OCI-LY1 (cell line): ENCODE data around the gene GHRL.

Source experiments
- H2AFZ ChIP-seq: fragments of 200-600 bp; sonication (generic), shearing (Covaris generic); 2 replicates; pipeline ENCODE4 v1.6.0; 2014; ENCODE audit warnings: antibody characterized with exemption, mild to moderate bottlenecking, low read length
- H3F3A ChIP-seq: fragments of 200-600 bp; sonication (generic), shearing (Covaris generic); 2 replicates; pipeline ENCODE4 v1.6.0; 2014; ENCODE audit warnings: mild to moderate bottlenecking, antibody characterized with exemption, low read length, moderate library complexity; ENCODE audit not compliant: insufficient read depth
- H3K27ac ChIP-seq: fragments of 200-600 bp; sonication (generic); 2 replicates; pipeline ENCODE4 v1.5.1; 2014; ENCODE audit warnings: low read length, mixed run types, mild to moderate bottlenecking, low read depth; ENCODE audit not compliant: poor library complexity, severe bottlenecking
- H3K27me3 ChIP-seq: fragments of 200-600 bp; sonication (generic); 2 replicates; pipeline ENCODE4 v1.6.0; 2014; ENCODE audit warnings: antibody characterized with exemption, mild to moderate bottlenecking, low read length, moderate library complexity; ENCODE audit not compliant: insufficient read depth
- H3K36me3 ChIP-seq: fragments of 200-600 bp; sonication (generic); 2 replicates; pipeline ENCODE4 v1.6.1; 2014; ENCODE audit warnings: mild to moderate bottlenecking, antibody characterized with exemption, low read length, moderate library complexity, mixed read lengths; ENCODE audit not compliant: insufficient read depth
- H3K4me1 ChIP-seq: fragments of 200-600 bp; sonication (generic); 2 replicates; pipeline ENCODE4 v1.5.1; 2014; ENCODE audit warnings: mild to moderate bottlenecking, low read length, moderate library complexity; ENCODE audit not compliant: insufficient read depth, severe bottlenecking
- H3K4me2 ChIP-seq: fragments of 200-600 bp; sonication (generic), shearing (Covaris generic); 2 replicates; pipeline ENCODE4 v1.6.1; 2014; ENCODE audit warnings: low read length
- H3K4me3 ChIP-seq: fragments of 200-600 bp; sonication (generic); 2 replicates; pipeline ENCODE4 v1.5.1; 2014; ENCODE audit warnings: low read length, low read depth, mild to moderate bottlenecking, mixed read lengths; ENCODE audit not compliant: poor library complexity, severe bottlenecking
- H3K79me2 ChIP-seq: fragments of 200-600 bp; shearing (Covaris generic); 2 replicates; pipeline ENCODE4 v1.6.1; 2016; ENCODE audit warnings: mixed run types, low read length, mixed read lengths; ENCODE audit not compliant: insufficient read depth
- H3K9ac ChIP-seq: fragments of 200-600 bp; sonication (generic), shearing (Covaris generic); 2 replicates; pipeline ENCODE4 v1.6.1; 2014; ENCODE audit warnings: mild to moderate bottlenecking, low read length, mixed read lengths
- H3K9me2 ChIP-seq: fragments of 200-600 bp; sonication (generic), shearing (Covaris generic); 2 replicates; pipeline ENCODE4 v1.6.1; 2014; ENCODE audit warnings: low read depth, mild to moderate bottlenecking, low read length, mixed read lengths
- H3K9me3 ChIP-seq: fragments of 200-600 bp; shearing (Covaris generic); 2 replicates; pipeline ENCODE4 v1.6.1; 2014; ENCODE audit warnings: low read length, mixed read lengths
- H4K20me1 ChIP-seq: fragments of 200-600 bp; sonication (generic), shearing (Covaris generic); 2 replicates; pipeline ENCODE4 v1.6.0; 2016; ENCODE audit warnings: mild to moderate bottlenecking, low read length; ENCODE audit not compliant: insufficient read depth
- EZH2 ChIP-seq: fragments of 200-600 bp; sonication (generic), shearing (Covaris generic); IDR thresholded peaks from 2 replicates; pipeline ENCODE4 v1.8.0; 2017; ENCODE audit warnings: borderline replicate concordance, mixed run types, mild to moderate bottlenecking, antibody characterized with exemption, low read length, moderate library complexity, mixed read lengths
- TF ChIP-seq, protein P1 (sequence below): fragments of 200-600 bp; sonication (generic), shearing (Covaris generic); IDR thresholded peaks from 2 replicates; pipeline ENCODE4 v1.5.1; 2017; ENCODE audit warnings: mild to moderate bottlenecking, antibody characterized with exemption, low read length, moderate library complexity, mixed read lengths

The GHRL gene

DNA sequence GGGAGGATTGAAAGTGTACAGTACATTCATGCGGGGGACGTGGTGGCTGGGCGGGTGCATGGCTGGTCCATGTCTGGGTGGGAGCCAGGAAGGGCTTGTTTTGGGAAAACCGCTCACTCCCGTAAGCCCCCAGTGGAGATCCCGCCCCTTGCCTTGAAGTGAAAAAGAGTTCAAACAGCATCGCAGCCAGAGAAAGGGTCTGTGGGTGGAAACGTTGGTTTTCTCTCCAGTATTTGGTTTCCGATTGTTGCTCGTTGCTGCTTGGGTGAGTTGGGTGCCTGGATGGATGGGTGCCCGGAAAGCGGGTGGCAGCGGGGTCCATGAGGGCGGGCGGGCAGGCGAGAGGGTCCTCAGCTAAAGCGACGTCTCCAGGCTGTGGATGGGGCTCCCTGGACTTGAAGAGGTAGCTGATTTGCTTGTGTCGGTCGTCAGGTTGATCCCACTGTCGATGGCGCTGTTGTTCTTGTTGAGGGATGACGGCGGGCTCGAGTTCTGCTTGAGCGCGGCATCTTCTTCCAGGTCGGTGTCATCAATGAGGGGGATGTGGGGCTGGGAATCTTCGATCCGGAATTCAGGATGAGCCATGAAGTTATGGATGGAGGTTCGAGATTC, 35.8 kb upstream of the GHRL start:
- H3K4me3 ChIP-seq, result no peak overlapping the region
- 0 out of 2 replicates have a peak, but pooled peaks cover 3% of the 10 kb centered on the region for H3K27me3 ChIP-seq
- H3K9me3 ChIP-seq, result no peaks in the 10 kb centered on the region
- no peaks in the 10 kb centered on the region for H4K20me1 ChIP-seq
- H3K9ac ChIP-seq, result no peak overlapping the region
- H3K79me2 ChIP-seq, result no peaks in the 10 kb centered on the region
- no peaks in the 10 kb centered on the region for H3K4me1 ChIP-seq
- no peaks in the 10 kb centered on the region for H3F3A ChIP-seq
- no peak for TF ChIP-seq EZH2
- TF ChIP-seq, protein P1, sequence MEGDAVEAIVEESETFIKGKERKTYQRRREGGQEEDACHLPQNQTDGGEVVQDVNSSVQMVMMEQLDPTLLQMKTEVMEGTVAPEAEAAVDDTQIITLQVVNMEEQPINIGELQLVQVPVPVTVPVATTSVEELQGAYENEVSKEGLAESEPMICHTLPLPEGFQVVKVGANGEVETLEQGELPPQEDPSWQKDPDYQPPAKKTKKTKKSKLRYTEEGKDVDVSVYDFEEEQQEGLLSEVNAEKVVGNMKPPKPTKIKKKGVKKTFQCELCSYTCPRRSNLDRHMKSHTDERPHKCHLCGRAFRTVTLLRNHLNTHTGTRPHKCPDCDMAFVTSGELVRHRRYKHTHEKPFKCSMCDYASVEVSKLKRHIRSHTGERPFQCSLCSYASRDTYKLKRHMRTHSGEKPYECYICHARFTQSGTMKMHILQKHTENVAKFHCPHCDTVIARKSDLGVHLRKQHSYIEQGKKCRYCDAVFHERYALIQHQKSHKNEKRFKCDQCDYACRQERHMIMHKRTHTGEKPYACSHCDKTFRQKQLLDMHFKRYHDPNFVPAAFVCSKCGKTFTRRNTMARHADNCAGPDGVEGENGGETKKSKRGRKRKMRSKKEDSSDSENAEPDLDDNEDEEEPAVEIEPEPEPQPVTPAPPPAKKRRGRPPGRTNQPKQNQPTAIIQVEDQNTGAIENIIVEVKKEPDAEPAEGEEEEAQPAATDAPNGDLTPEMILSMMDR, result no peak
- no peak overlapping the region for H3K27ac ChIP-seq
- H3K36me3 ChIP-seq, result no peaks in the 10 kb centered on the region
- no peak overlapping the region for H3K4me2 ChIP-seq
- no peaks in the 10 kb centered on the region for H3K9me2 ChIP-seq
- H2AFZ ChIP-seq, result no peak overlapping the region

DNA sequence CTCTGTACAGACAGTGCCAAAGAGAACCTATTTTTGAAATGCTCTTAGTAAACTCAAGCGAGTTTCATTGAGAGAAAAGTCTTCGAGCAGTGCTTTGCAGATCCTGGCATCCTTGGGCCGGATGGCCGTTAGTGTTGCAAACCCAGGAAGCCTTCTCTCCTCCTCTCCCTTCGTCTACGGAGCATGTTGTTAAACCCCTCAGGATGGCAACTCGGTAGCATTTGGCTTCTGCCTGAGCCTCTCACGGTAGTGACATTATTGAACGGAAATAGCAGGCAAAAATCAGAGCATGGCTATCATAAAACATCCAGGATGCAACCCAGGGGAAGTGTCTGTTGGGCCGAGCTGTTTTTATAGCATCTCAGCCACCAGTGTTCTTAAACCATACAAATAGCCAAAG, 34.8 kb upstream of the GHRL start:
- no peaks in the 10 kb centered on the region for H3K36me3 ChIP-seq
- no peaks in the 10 kb centered on the region for H3F3A ChIP-seq
- H3K4me1 ChIP-seq, result no peaks in the 10 kb centered on the region
- H3K9me2 ChIP-seq, result no peaks in the 10 kb centered on the region
- TF ChIP-seq, protein P1, result no peak
- TF ChIP-seq EZH2, result no peak
- no peaks in the 10 kb centered on the region for H3K9me3 ChIP-seq
- no peaks in the 10 kb centered on the region for H4K20me1 ChIP-seq
- 0 out of 2 replicates have a peak, but pooled peaks cover 3% of the 10 kb centered on the region for H3K27me3 ChIP-seq
- H3K4me3 ChIP-seq, result no peak overlapping the region
- H3K79me2 ChIP-seq, result no peaks in the 10 kb centered on the region
- H3K4me2 ChIP-seq, result no peak overlapping the region
- no peak overlapping the region for H3K9ac ChIP-seq
- no peak overlapping the region for H2AFZ ChIP-seq
- no peak overlapping the region for H3K27ac ChIP-seq

DNA sequence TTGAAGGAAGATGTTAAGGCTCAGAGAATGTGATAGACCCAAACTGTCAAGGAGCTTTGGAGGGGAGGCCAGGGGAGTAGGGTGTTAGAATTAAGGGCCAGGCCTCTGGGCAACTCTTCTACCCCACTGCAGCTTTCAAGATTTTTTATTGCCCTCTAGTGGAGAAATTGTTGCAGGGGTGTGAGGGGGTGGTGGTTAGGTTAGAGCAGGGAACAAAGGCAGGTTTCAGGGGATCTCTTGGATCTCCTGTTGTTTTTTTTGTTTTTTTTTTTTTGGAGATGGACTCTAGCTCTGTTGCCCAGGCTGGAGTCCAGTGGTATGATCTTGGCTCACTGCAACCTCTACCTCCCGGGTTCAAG, 29.6 kb upstream of the GHRL start:
- no peak overlapping the region for H3K4me3 ChIP-seq
- no peaks in the 10 kb centered on the region for H3K9me3 ChIP-seq
- peaks cover 15% of the 10 kb centered on the region for H3K4me1 ChIP-seq
- no peak overlapping the region for H3K27ac ChIP-seq
- no peak for TF ChIP-seq EZH2
- TF ChIP-seq, protein P1, result peak; percentile 68
- peaks cover 16% of the 10 kb centered on the region; the same call in 1 of the 2 replicates for H3K36me3 ChIP-seq
- no peak overlapping the region for H2AFZ ChIP-seq
- H3K9ac ChIP-seq, result no peak overlapping the region
- no peaks in the 10 kb centered on the region for H3K27me3 ChIP-seq
- H3K9me2 ChIP-seq, result no peaks in the 10 kb centered on the region
- no peak overlapping the region for H3K4me2 ChIP-seq
- H3F3A ChIP-seq, result no peaks in the 10 kb centered on the region
- peaks cover 17% of the 10 kb centered on the region for H3K79me2 ChIP-seq
- no peaks in the 10 kb centered on the region for H4K20me1 ChIP-seq
